GM12892 (cell line): ENCODE measurements around the gene SH2D7.

Experiments used
- POLR2A ChIP-seq: IDR thresholded peaks from 2 replicates; pipeline ENCODE4 v1.6.1; 2011; ENCODE audit warnings: low read depth, low read length, control low read depth
- POLR2AphosphoS5 ChIP-seq: IDR thresholded peaks from 2 replicates; pipeline ENCODE4 v1.6.1; 2011; ENCODE audit warnings: low read depth, low read length, control low read depth

- TF ChIP-seq POLR2A (no peak), POLR2AphosphoS5 (no peak)
These were observed 33.1 kb upstream of the SH2D7 start for GRCh38 chr15:78059110-78059839.
